Ishikawa (cell line): Measurements from ENCODE around the gene SLC23A2.

ENCODE experiments used
- CEBPB ChIP-seq: IDR thresholded peaks from 2 replicates; pipeline ENCODE4 v1.6.1; 2012
- CREB1 ChIP-seq: IDR thresholded peaks from 2 replicates; pipeline ENCODE4 v1.6.1; 2012; ENCODE audit warnings: low read depth
- EGR1 ChIP-seq: IDR thresholded peaks from 2 replicates; pipeline ENCODE4 v1.6.1; 2012
- EP300 ChIP-seq: IDR thresholded peaks from 2 replicates; pipeline ENCODE4 v1.6.1; 2012; ENCODE audit warnings: borderline replicate concordance
- FOXM1 ChIP-seq: IDR thresholded peaks from 2 replicates; pipeline ENCODE4 v1.6.1; 2012; ENCODE audit warnings: low read depth, borderline replicate concordance
- MAX ChIP-seq: IDR thresholded peaks from 2 replicates; pipeline ENCODE4 v1.6.1; 2012
- NFIC ChIP-seq: IDR thresholded peaks from 2 replicates; pipeline ENCODE4 v1.6.1; 2012
- RAD21 ChIP-seq: IDR thresholded peaks from 2 replicates; pipeline ENCODE4 v1.6.1; 2012; ENCODE audit warnings: low read depth
- TAF1 ChIP-seq: IDR thresholded peaks from 2 replicates; pipeline ENCODE4 v1.6.1; 2012; ENCODE audit warnings: low read depth, mild to moderate bottlenecking
- TCF12 ChIP-seq: IDR thresholded peaks from 2 replicates; pipeline ENCODE4 v1.6.1; 2012; ENCODE audit warnings: low read depth
- TEAD4 ChIP-seq: IDR thresholded peaks from 2 replicates; pipeline ENCODE4 v1.6.1; 2012
- YY1 ChIP-seq: IDR thresholded peaks from 2 replicates; pipeline ENCODE4 v1.6.1; 2012; ENCODE audit warnings: low read depth
- ZBTB7A ChIP-seq: IDR thresholded peaks from 2 replicates; pipeline ENCODE4 v1.6.1; 2012; ENCODE audit warnings: low read depth
- TF ChIP-seq, protein P1 (sequence below): IDR thresholded peaks from 2 replicates; pipeline ENCODE4 v1.6.1; 2012; ENCODE audit warnings: low read depth, mild to moderate bottlenecking
- TF ChIP-seq, protein P2 (sequence below): IDR thresholded peaks from 2 replicates; pipeline ENCODE4 v1.6.1; 2012

Gene SLC23A2

DNA sequence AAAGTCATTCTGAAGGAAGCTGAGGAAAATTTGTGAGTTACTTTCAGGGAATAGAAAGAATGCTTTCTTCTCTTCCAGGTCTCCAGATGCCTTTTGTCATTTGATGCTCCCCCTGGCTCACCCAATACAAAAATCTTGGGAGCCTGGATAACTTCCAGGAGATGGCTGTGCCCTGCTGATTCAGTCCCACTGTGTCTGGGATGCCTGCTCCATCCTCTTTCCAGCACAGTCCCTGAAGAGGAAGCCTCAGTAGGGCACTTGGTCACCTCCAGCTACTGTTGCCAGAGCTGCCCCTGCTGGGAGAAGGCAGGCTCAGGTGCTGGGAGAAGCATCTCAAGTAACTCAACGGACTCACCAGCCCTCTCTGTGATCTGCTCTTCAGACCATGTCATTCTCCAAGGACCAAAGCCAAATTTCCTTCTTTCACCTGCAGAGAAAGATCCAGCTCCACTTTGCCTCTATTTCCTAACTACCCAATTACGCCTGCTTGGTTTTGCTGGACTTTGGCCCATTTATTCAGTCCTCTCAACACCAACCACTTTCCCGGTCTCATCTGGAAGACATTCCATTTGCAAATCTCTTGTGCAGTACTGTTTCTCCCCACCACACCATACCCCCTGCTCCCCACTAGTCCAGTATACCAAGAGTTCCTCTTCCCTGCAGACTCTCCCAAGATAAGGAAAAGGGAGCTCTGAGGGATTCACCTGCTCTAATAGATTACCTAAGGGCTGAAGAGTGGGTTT is 53.3 kb downstream of the SLC23A2 start:
- TF ChIP-seq FOXM1 (no peak), TAF1 (no peak), EP300 (no peak), MAX (no peak), TCF12 (no peak), NFIC (no peak), EGR1 (no peak), CEBPB (no peak), YY1 (no peak), CREB1 (no peak), RAD21 (no peak)
- TF ChIP-seq, protein P1, sequence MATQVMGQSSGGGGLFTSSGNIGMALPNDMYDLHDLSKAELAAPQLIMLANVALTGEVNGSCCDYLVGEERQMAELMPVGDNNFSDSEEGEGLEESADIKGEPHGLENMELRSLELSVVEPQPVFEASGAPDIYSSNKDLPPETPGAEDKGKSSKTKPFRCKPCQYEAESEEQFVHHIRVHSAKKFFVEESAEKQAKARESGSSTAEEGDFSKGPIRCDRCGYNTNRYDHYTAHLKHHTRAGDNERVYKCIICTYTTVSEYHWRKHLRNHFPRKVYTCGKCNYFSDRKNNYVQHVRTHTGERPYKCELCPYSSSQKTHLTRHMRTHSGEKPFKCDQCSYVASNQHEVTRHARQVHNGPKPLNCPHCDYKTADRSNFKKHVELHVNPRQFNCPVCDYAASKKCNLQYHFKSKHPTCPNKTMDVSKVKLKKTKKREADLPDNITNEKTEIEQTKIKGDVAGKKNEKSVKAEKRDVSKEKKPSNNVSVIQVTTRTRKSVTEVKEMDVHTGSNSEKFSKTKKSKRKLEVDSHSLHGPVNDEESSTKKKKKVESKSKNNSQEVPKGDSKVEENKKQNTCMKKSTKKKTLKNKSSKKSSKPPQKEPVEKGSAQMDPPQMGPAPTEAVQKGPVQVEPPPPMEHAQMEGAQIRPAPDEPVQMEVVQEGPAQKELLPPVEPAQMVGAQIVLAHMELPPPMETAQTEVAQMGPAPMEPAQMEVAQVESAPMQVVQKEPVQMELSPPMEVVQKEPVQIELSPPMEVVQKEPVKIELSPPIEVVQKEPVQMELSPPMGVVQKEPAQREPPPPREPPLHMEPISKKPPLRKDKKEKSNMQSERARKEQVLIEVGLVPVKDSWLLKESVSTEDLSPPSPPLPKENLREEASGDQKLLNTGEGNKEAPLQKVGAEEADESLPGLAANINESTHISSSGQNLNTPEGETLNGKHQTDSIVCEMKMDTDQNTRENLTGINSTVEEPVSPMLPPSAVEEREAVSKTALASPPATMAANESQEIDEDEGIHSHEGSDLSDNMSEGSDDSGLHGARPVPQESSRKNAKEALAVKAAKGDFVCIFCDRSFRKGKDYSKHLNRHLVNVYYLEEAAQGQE, result no peak

- no peak for TF ChIP-seq CEBPB
- TF ChIP-seq RAD21, result no peak
- TF ChIP-seq TCF12, result no peak
- TF ChIP-seq EP300, result no peak
- TF ChIP-seq, protein P2, sequence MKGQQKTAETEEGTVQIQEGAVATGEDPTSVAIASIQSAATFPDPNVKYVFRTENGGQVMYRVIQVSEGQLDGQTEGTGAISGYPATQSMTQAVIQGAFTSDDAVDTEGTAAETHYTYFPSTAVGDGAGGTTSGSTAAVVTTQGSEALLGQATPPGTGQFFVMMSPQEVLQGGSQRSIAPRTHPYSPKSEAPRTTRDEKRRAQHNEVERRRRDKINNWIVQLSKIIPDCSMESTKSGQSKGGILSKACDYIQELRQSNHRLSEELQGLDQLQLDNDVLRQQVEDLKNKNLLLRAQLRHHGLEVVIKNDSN, result no peak
- no peak for TF ChIP-seq TEAD4
- TF ChIP-seq ZBTB7A, result no peak
- TF ChIP-seq EGR1, result no peak
- TF ChIP-seq CREB1, result no peak
- TF ChIP-seq MAX, result no peak
Observed at GRCh38 chr20:4946986-4947385, 54.3 kb downstream of the SLC23A2 start.

DNA sequence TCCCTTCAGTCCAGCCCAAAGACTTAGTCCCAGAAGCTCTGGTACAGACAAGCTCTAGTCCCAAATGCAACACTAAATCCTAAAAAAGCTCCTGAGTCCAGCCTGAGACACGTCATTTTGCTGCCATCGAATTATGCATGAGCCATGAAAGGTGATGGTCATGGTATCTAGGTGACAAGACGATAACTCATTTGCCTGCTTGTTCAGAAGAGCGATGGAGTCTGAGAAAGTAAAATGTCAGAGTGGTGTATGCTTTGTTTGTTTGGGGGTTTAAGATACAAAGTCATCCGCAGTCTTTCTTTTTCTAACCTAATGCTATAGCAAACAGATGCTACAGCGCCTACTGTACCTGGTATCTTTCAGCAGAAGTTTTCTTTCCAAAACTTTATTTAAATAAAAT is 54.7 kb downstream of the SLC23A2 start:
- no peak for TF ChIP-seq EGR1

- TF ChIP-seq EGR1 (no peak), MAX (no peak), TCF12 (no peak), YY1 (no peak), TEAD4 (no peak)
Observed at GRCh38 chr20:4944518-4945313, 56.6 kb downstream of the SLC23A2 start.

DNA sequence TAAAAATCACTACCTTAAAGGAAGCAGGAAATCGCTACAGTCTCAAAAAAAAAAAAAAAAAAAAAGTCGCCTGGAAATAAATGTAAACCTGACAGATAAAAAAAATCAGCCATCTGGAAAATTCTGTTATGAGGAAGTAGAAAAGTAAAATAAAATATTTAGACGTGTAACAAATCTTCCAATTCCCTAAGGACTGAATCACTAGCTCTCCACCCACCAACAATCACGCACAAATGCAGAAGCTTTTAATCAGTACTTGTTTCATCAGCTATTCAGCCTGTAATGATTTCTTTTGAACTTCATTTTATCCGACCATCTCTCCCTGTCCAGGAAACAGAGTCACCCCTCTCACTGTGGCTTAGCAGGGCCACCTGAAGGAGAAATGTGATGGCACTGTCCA is 59.0 kb downstream of the SLC23A2 start:
- TF ChIP-seq ZBTB7A, result no peak
- TF ChIP-seq MAX, result no peak
- no peak for TF ChIP-seq CREB1
- TF ChIP-seq, protein P2, result no peak
- TF ChIP-seq, protein P1, result no peak
- no peak for TF ChIP-seq TCF12
- no peak for TF ChIP-seq EP300
- TF ChIP-seq NFIC, result no peak
